HCT116 (cell line): ENCODE measurements around the gene FASTKD2. TPM values are rescaled to one million over a fixed set of nuclear protein-coding genes. Genes with fewer than 3 reads are reported as not detected.

Experiments used
- ATAC-seq: fragments of 200-7000 bp; cut with Tn5 transposase; 2 replicates; pipeline ENCODE4 v1.9.1; 2020; ENCODE audit warnings: mild to moderate bottlenecking, moderate library complexity
- BruUV-seq: library from RNA; stranded (reverse); fragments of 400-500 nt; replicated peaks from 2 replicates; lab custom pipeline; 2021; lab: Mats Ljungman, UMichigan
- CTCF ChIA-PET: fragments of 300-600 bp; sonication (Branson Sonifier 250); formaldehyde crosslinking; loops from one replicate; lab custom pipeline; 2021; ENCODE audit warnings: antibody characterized with exemption; lab: Charles Lee
- POLR2A ChIA-PET: fragments of 300-600, 350-600 bp; sonication (Branson Sonifier 250); formaldehyde crosslinking; loops from one replicate; lab custom pipeline; 2021; ENCODE audit warnings: antibody characterized with exemption; lab: Charles Lee
- RAD21 ChIA-PET, 2 experiments: fragments of 300-600 bp; sonication (Branson Sonifier 250); formaldehyde crosslinking; loops; one replicate each; lab custom pipeline; 2023; ENCODE audit warnings: low total read pairs in 2 of 2; ENCODE audit not compliant: uncharacterized antibody in 2 of 2, unreplicated experiment in 2 of 2, low non-redundant PET in 1 of 2; lab: Charles Lee
- DNase-seq: peaks from one replicate; pipeline ENCODE4 v3.0.0-alpha.2; 2010; ENCODE audit warnings: low read depth, low spot score
- H2AFZ ChIP-seq: fragments of 200-600 bp; shearing (Covaris generic), sonication (generic); 2 replicates; pipeline ENCODE4 v1.6.1; 2017; ENCODE audit warnings: low read depth, mixed run types, mixed read lengths, antibody characterized with exemption, low read length; ENCODE audit not compliant: poor library complexity, severe bottlenecking
- H3K27ac ChIP-seq: 2 replicates; pipeline ENCODE4 v1.5.1; 2012; ENCODE audit warnings: low read depth, low read length
- H3K27me3 ChIP-seq: fragments of 200-600 bp; sonication (generic); 2 replicates; pipeline ENCODE4 v1.6.1; 2016; ENCODE audit warnings: mixed run types, low read length, mixed read lengths; ENCODE audit not compliant: insufficient read depth
- H3K36me3 ChIP-seq, 2 experiments: fragments of 200-500 bp in 1 of 2; fragments of 200-600 bp in 1 of 2; sonication (Bioruptor generic) in 1 of 2; sonication (generic) in 1 of 2; 2 replicates each; pipeline versions ENCODE4 v1.5.1 to v1.6.1; 2014 to 2016; ENCODE audit warnings: low read length in 2 of 2, inconsistent platforms in 1 of 2, mixed read lengths in 1 of 2, mixed run types in 1 of 2; ENCODE audit not compliant: insufficient read depth in 2 of 2, control insufficient read depth in 1 of 2
- H3K4me1 ChIP-seq, 2 experiments: fragments of 200-600 bp in 1 of 2; sonication (generic) in 1 of 2; 2 replicates each; pipeline versions ENCODE4 v1.5.1 to v1.6.1; 2012 to 2017; ENCODE audit warnings: low read length in 2 of 2, inconsistent platforms in 1 of 2, mild to moderate bottlenecking in 1 of 2, mixed read lengths in 1 of 2, mixed run types in 1 of 2, moderate library complexity in 1 of 2; ENCODE audit not compliant: insufficient read depth in 2 of 2, control insufficient read depth in 1 of 2
- H3K4me2 ChIP-seq: fragments of 200-600 bp; sonication (generic); 2 replicates; pipeline ENCODE4 v1.6.1; 2017; ENCODE audit warnings: mixed run types, low read length, mixed read lengths
- H3K4me3 ChIP-seq, 2 experiments: fragments of 200-600 bp in 1 of 2; sonication (generic) in 1 of 2; replicated peaks in 1 of 2; 2 replicates each; pipeline ENCODE4 v1.5.1; 2011 to 2016; ENCODE audit warnings: low read length in 2 of 2, control low read depth in 1 of 2, low read depth in 1 of 2, mild to moderate bottlenecking in 1 of 2, mixed read lengths in 1 of 2, mixed run types in 1 of 2
- H3K79me2 ChIP-seq: fragments of 200-600 bp; sonication (generic); 2 replicates; pipeline ENCODE4 v1.6.1; 2017; ENCODE audit warnings: mild to moderate bottlenecking, mixed run types, low read length, moderate library complexity, mixed read lengths; ENCODE audit not compliant: insufficient read depth
- H3K9ac ChIP-seq: fragments of 200-600 bp; sonication (generic); 2 replicates; pipeline ENCODE4 v1.6.1; 2016; ENCODE audit warnings: low read length, mixed read lengths
- H3K9me2 ChIP-seq: fragments of 200-600 bp; sonication (generic), shearing (Covaris generic); 2 replicates; pipeline ENCODE4 v1.6.1; 2017; ENCODE audit warnings: mixed run types, mild to moderate bottlenecking, moderate library complexity; ENCODE audit not compliant: insufficient read depth
- H3K9me3 ChIP-seq, 2 experiments: fragments of 200-500 bp in 1 of 2; fragments of 200-600 bp in 1 of 2; sonication (Bioruptor generic) in 1 of 2; sonication (generic) in 1 of 2; 2 replicates each; pipeline ENCODE4 v1.6.1; 2014 to 2017; ENCODE audit warnings: low read length in 2 of 2, mixed read lengths in 2 of 2, inconsistent platforms in 1 of 2, low read depth in 1 of 2, mild to moderate bottlenecking in 1 of 2, mixed run types in 1 of 2, moderate library complexity in 1 of 2; ENCODE audit not compliant: control insufficient read depth in 1 of 2, insufficient read depth in 1 of 2
- H4K20me1 ChIP-seq: fragments of 200-600 bp; sonication (generic), shearing (Covaris generic); 2 replicates; pipeline ENCODE4 v1.6.1; 2017; ENCODE audit warnings: mixed run types, mild to moderate bottlenecking, moderate library complexity; ENCODE audit not compliant: insufficient read depth
- CTCF ChIP-seq, 3 experiments: fragments of 200-600 bp in 1 of 3; sonication (generic) in 1 of 3; IDR thresholded peaks in 2 of 3; conservative IDR thresholded peaks in 1 of 3; 2 replicates each; pipeline ENCODE4 v1.5.1; 2012 to 2017; ENCODE audit warnings: low read depth in 2 of 3, low read length in 2 of 3, antibody characterized with exemption in 1 of 3, borderline replicate concordance in 1 of 3, control low read depth in 1 of 3, mild to moderate bottlenecking in 1 of 3, mixed read lengths in 1 of 3, mixed run types in 1 of 3, moderate library complexity in 1 of 3; ENCODE audit not compliant: insufficient read depth in 1 of 3
- ELF1 ChIP-seq: IDR thresholded peaks from 2 replicates; pipeline ENCODE4 v1.6.1; 2012; ENCODE audit warnings: low read depth, borderline replicate concordance
- EZH2 ChIP-seq: fragments of 200-600 bp; sonication (generic); IDR thresholded peaks from 2 replicates; pipeline ENCODE4 v1.6.1; 2017; ENCODE audit warnings: antibody characterized with exemption, mixed run types
- EZH2phosphoT487 ChIP-seq: fragments of 200-600 bp; IDR thresholded peaks from 2 replicates; pipeline ENCODE4 v1.6.1; 2018; ENCODE audit warnings: antibody characterized with exemption, borderline replicate concordance
- JUND ChIP-seq: IDR thresholded peaks from 2 replicates; pipeline ENCODE4 v1.6.1; 2012
- RAD21 ChIP-seq: IDR thresholded peaks from 2 replicates; pipeline ENCODE4 v1.6.1; 2012; ENCODE audit warnings: low read depth, mild to moderate bottlenecking
- SIN3A ChIP-seq: IDR thresholded peaks from 2 replicates; pipeline ENCODE4 v1.6.1; 2012; ENCODE audit warnings: low read depth
- ZFX ChIP-seq: fragments of 450-650 bp; IDR thresholded peaks from 2 replicates; pipeline ENCODE4 v1.6.1; 2017
- intact Hi-C: fragments of 100-400 bp; cut with micrococcal nuclease; formaldehyde crosslinking; loops from 2 replicates; pipeline ENCODE4 v1.10.0; 2022
- total RNA-seq: library from RNA; stranded (reverse); gene quantifications from one replicate; pipeline ENCODE4 v1.2.1, GENCODE V29; 2021; ENCODE audit not compliant: unreplicated experiment
- TF ChIP-seq, protein P1 (sequence below): IDR thresholded peaks from 2 replicates; pipeline ENCODE4 v1.6.1; 2012
- TF ChIP-seq, protein P2 (sequence below): IDR thresholded peaks from 2 replicates; pipeline ENCODE4 v1.6.1; 2012

FASTKD2 gene
- total RNA-seq, 1 experiment from 2014 or later: 24.4 TPM

- BruUV-seq: no TSS peak
- no peak overlapping the region for H2AFZ ChIP-seq
- no peak overlapping the region for H3K4me2 ChIP-seq
- no peaks in the 10 kb centered on the region for H3K27me3 ChIP-seq
- H3K9me2 ChIP-seq: no peaks in the 10 kb centered on the region
- no peaks in the 10 kb centered on the region for H3K9me3 ChIP-seq
- TF ChIP-seq ELF1 (no peak), CTCF (IDR thresholded peaks at IDR 0.05 in 2 of 3, conservative IDR thresholded peaks at IDR 0.05 in 1 of 3; ENCODE audit: borderline replicate concordance in 1 of 3, insufficient read depth in 1 of 3, low read depth in 2 of 3, low read length in 2 of 3) (peak in 2 of 3 experiments; percentile 75 to 84; a peak in 5 of 6 replicates)
- H3K36me3 ChIP-seq: peaks cover 9 to 36% of the 10 kb centered on the region in 2 experiments; a peak in 3 of 4 replicates
- H3K9ac ChIP-seq: no peak overlapping the region
- ChIA-PET POLR2A (no interaction called here), RAD21 (no interaction called here), CTCF (no interaction called here)
- no peaks in the 10 kb centered on the region for H3K4me1 ChIP-seq
- no peak overlapping the region for H3K27ac ChIP-seq
- H4K20me1 ChIP-seq: peaks cover 6% of the 10 kb centered on the region; the same call in 1 of the 2 replicates
- intact Hi-C loops: no loop called here
- H3K79me2 ChIP-seq: peaks cover 61% of the 10 kb centered on the region
- DNase-seq: no peak
- ATAC-seq: peak; percentile 87
- H3K4me3 ChIP-seq: no peak overlapping the region
These were observed 18.3 kb downstream of the FASTKD2 start for GRCh38 chr2:206783718-206784117.

DNA sequence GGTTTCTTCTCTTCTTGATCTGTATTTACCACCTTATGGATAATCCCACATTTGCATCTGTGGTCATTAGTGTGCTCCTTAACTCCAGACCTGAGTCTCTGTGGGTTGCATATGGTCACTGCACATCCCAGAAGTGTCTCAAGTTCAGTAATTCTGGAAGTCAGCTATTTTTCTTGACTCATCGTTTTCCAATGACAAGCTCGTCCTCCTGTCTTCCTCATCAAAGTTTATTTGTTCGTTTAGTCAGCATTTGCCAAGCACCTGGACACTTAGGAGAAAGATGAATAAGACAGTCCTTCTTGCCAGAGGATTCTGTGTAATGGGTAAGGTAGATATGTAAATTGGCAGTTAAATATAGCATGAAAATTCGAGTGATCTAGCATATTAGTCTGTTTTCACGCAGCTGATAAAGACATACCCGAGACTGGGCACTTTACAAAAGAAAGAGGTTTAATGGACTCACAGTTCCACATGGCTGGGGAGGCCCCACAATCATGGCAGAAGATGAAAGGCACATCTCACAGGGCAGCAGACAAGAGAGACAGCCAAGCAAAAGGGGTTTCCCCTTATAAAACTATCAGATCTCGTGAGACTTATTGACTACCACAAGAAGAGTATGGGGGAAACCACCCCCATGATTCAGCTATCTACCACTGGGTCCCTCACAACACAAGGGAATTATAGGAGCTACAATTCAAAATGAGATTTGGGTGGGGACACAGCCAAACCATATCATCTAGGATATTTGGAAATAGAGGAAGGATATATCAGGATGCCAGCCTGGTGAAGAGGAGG lies 19.4 kb downstream of the FASTKD2 start:
- Histone ChIP-seq H3K79me2 (peaks cover 53% of the 10 kb centered on the region), H3K9ac (no peak overlapping the region), H3K4me1 (no peaks in the 10 kb centered on the region), H3K9me2 (no peaks in the 10 kb centered on the region), H2AFZ (no peak overlapping the region), H3K4me2 (no peak overlapping the region), H3K36me3 (peaks cover 11 to 44% of the 10 kb centered on the region in 2 experiments), H3K27ac (no peak overlapping the region), H4K20me1 (peaks cover 6% of the 10 kb centered on the region; the same call in 1 of the 2 replicates), H3K4me3 (no peak overlapping the region), H3K27me3 (no peaks in the 10 kb centered on the region), H3K9me3 (no peaks in the 10 kb centered on the region)
- no TSS peak for BruUV-seq
- TF ChIP-seq, protein P1, sequence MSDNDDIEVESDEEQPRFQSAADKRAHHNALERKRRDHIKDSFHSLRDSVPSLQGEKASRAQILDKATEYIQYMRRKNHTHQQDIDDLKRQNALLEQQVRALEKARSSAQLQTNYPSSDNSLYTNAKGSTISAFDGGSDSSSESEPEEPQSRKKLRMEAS: no peak
- TF ChIP-seq EZH2 (no peak), JUND (no peak), RAD21 (no peak), ZFX (no peak), SIN3A (no peak), EZH2phosphoT487 (no peak)
- TF ChIP-seq, protein P2, sequence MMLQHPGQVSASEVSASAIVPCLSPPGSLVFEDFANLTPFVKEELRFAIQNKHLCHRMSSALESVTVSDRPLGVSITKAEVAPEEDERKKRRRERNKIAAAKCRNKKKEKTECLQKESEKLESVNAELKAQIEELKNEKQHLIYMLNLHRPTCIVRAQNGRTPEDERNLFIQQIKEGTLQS: no peak
- ChIA-PET RAD21 (no interaction called here), POLR2A (no interaction called here), CTCF (no interaction called here)
- DNase-seq: no peak
- no peak for ATAC-seq
- intact Hi-C loops: no loop called here
